ENCODE measurements around the gene ARID3C.

DNA sequence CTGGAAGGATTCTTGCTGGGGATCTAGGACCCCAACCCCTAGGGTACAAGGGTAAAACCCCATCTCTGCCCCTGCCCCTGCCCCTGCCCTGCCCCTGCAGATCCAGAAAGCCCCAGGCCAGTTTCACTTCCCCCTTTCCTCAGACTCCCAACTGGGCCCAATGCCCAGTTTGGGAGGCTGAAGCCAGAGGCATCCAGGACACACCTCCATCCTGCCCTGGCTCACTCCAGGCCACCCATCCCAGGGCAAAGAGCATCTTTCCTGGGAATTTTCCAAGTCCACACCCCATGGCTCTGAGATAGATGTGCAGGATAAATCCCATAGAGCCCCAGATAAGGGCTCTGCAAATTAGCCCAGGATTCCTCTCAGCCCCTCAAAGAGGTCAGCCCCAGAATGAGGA, 56.8 kb downstream of the ARID3C start:
- TF ChIP-seq EZH2phosphoT487 (IDR thresholded peaks at IDR 0.05; ENCODE audit: insufficient read depth, low read depth): no peak
- no peak for TF ChIP-seq EZH2 (IDR thresholded peaks at IDR 0.05; ENCODE audit: insufficient read depth, poor library complexity, severe bottlenecking)
